T-helper 17 cell (primary cell): ENCODE data around the gene SMIM38. TPM values are rescaled to one million over a fixed set of nuclear protein-coding genes. Genes with fewer than 3 reads are reported as not detected.

Experiments used
- ATAC-seq: fragments of 150-1000 bp; cut with Tn5 transposase; 2 replicates; pipeline ENCODE4 v1.10.0; 2021; ENCODE audit warnings: mild to moderate bottlenecking, moderate library complexity
- DNase-seq, 3 donors: peaks; one replicate each; pipeline versions ENCODE4 v3.0.0 to v3.0.0-alpha.2; 2020 to 2021
- H3K9me3 ChIP-seq: one replicate; pipeline ENCODE4 v1.7.0; 2013; ENCODE audit warnings: low read length, mild to moderate bottlenecking; ENCODE audit not compliant: control insufficient read depth, poor library complexity, severe bottlenecking
- H3K27ac Mint-ChIP-seq: one replicate; pipeline ENCODE4 v1.8.0; 2022; ENCODE audit warnings: mild to moderate bottlenecking, moderate library complexity, mixed read lengths
- H3K27me3 Mint-ChIP-seq: one replicate; pipeline ENCODE4 v1.8.0; 2022; ENCODE audit warnings: mixed read lengths
- H3K36me3 Mint-ChIP-seq: one replicate; pipeline ENCODE4 v1.8.0; 2022; ENCODE audit warnings: low read depth, mixed read lengths
- H3K4me1 Mint-ChIP-seq: one replicate; pipeline ENCODE4 v1.8.0; 2022; ENCODE audit warnings: mild to moderate bottlenecking, mixed read lengths
- H3K4me3 Mint-ChIP-seq: one replicate; pipeline ENCODE4 v1.8.0; 2022; ENCODE audit warnings: mild to moderate bottlenecking, moderate library complexity, mixed read lengths
- total RNA-seq, 4 donors: library from RNA in 2 of 4; stranded (reverse) in 2 of 4; gene quantifications; one replicate each; pipeline ENCODE4 v1.2.3 and lab custom pipeline; 2022 to 2026

Gene SMIM38
- total RNA-seq, 2 donors from 2014 or later = 0.22 to 0.34 TPM

GRCh38 chr11:69204246-69204940 is 48.7 kb downstream of the SMIM38 start:
- peaks cover 2% of the 10 kb centered on the region for H3K4me1 Mint-ChIP-seq
- ATAC-seq = no peak
- no peaks in the 10 kb centered on the region for H3K9me3 ChIP-seq
- H3K27me3 Mint-ChIP-seq = peaks cover 4% of the 10 kb centered on the region
- DNase-seq = no peak
- no peak overlapping the region for H3K27ac Mint-ChIP-seq
- no peak overlapping the region for H3K4me3 Mint-ChIP-seq
- no peaks in the 10 kb centered on the region for H3K36me3 Mint-ChIP-seq

- ATAC-seq = no peak
- peaks cover 3% of the 10 kb centered on the region for H3K4me1 Mint-ChIP-seq
- H3K4me3 Mint-ChIP-seq = no peak overlapping the region
- H3K27me3 Mint-ChIP-seq = peaks cover 12% of the 10 kb centered on the region
- H3K27ac Mint-ChIP-seq = no peak overlapping the region
- no peaks in the 10 kb centered on the region for H3K36me3 Mint-ChIP-seq
- no peak for DNase-seq
- no peaks in the 10 kb centered on the region for H3K9me3 ChIP-seq
Measured at GRCh38 chr11:69204941-69205742, 49.4 kb downstream of the SMIM38 start.

Other genes starting within 250 kb of the SMIM38 start
- gene MRGPRD, start 174.9 kb upstream of the SMIM38 start, total RNA-seq = not detected
- gene MRGPRF, start 142.7 kb upstream of the SMIM38 start, total RNA-seq = not detected
- 10 to 100 TPM in 1 of 2 donors, 1 to 10 TPM in 1; 9.1 to 16.4 TPM for gene TPCN2, start 107.0 kb upstream of the SMIM38 start, total RNA-seq
- gene MYEOV, start 138.2 kb downstream of the SMIM38 start, total RNA-seq = 1 to 10 TPM in 1 of 2 donors, under 1 TPM in 1; 0.60 to 8.9 TPM